NCI-H2227 (cell line): ENCODE results near the gene KIF18A.

ENCODE experiments used
- DNase-seq: peaks from one replicate; lab custom pipeline; 2025; ENCODE audit not compliant: unreplicated experiment; lab: John Stamatoyannopoulos, UW

The KIF18A gene

DNA sequence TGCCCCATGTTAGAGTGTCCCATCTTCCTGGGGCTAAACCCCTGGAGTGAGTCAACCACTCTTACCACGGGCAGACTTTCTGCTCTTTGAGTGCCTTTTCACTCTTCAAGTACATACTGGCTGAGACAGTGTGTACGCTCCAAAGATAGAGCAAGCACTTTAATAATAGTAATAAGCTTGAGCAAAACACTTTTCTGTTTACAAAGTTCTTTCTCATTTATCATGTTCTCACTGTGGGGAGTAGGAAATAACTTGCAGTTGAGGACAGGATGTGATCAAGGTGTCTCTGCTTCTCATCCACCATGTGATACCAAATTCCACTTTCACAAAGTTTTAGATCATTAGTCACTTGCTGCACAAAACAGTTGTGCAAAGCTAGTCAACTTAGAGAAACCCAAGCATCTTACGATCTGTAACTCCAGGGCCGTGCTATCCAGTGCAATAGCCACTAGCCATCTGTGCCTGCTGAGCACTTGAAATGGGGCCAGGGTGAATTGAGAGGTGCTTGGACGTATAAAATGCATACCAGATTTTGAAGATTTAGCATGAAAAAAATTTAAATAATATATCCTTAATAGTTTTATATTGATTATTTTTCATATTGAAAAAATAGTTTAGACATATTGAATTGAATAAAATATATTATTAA, 135.3 kb downstream of the KIF18A start:
- no peak for DNase-seq

DNA sequence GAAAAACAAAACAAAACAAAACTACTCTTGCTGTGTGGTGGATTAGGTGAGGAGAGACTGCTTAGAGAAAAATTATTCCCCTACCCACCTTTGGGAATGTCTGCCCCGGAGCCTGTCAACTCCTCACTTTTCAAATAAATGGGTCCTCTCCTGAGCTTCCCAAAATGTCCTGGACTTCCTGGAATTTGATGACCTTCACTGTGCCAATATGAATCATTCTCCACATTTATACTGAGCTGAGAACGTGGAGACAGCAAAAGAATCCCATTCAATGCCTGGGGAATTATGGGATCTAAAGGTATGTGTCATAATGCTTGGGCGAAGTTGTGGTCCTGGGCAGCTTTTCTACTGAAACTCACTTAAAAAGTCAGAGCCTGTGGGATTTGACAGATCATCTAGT, 136.8 kb downstream of the KIF18A start:
- no peak for DNase-seq
